Measurements from ENCODE around the gene WDR54. TPM values are rescaled to one million over a fixed set of nuclear protein-coding genes. Genes with fewer than 3 reads are reported as not detected.

Gene WDR54
- total RNA-seq, 1 experiment from 2014 or later = 54.9 TPM

- Histone ChIP-seq H3K79me2 (ENCODE audit: insufficient read depth, low read length) (peaks cover 6% of the 10 kb centered on the region; the same call in 1 of the 2 replicates), H3K36me3 (ENCODE audit: control insufficient read depth in 1 of 2, insufficient read depth in 2 of 2, low read length in 2 of 2) (no peaks in the 10 kb centered on the region), H3K4me1 (ENCODE audit: control insufficient read depth in 1 of 2, insufficient read depth in 2 of 2, low read length in 2 of 2) (peaks cover under 1 to 23% of the 10 kb centered on the region in 2 experiments), H3K9me3 (ENCODE audit: control insufficient read depth in 1 of 2, insufficient read depth in 1 of 2, low read depth in 1 of 2, low read length in 2 of 2) (no peaks in the 10 kb centered on the region), H4K20me1 (ENCODE audit: insufficient read depth) (no peaks in the 10 kb centered on the region), H3K27me3 (ENCODE audit: insufficient read depth, low read length) (no peaks in the 10 kb centered on the region), H3K4me3 (replicated peaks in 1 of 2; ENCODE audit: low read depth in 1 of 2, low read length in 2 of 2) (no peak overlapping the region), H2AFZ (ENCODE audit: low read depth, low read length, poor library complexity, severe bottlenecking) (no peak overlapping the region), H3K9me2 (ENCODE audit: insufficient read depth) (no peaks in the 10 kb centered on the region), H3K27ac (ENCODE audit: low read depth, low read length) (no peak overlapping the region), H3K9ac (ENCODE audit: low read length) (no peak overlapping the region), H3K4me2 (ENCODE audit: low read length) (no peak overlapping the region)
- POLR2A ChIA-PET = no interaction called here
- CTCF ChIA-PET = no interaction called here
- TF ChIP-seq SRF (IDR thresholded peaks at IDR 0.05; ENCODE audit: low read depth) (no peak), FOSL1 (IDR thresholded peaks at IDR 0.05; ENCODE audit: low read depth) (no peak), ELF1 (IDR thresholded peaks at IDR 0.05; ENCODE audit: borderline replicate concordance, low read depth) (no peak), MAX (IDR thresholded peaks at IDR 0.05) (no peak)
- intact Hi-C loops (cut with micrococcal nuclease) = loop anchor here (10.0 kb wide), 1 partner anchor 1216 kb away; the partner anchor contains the start of genes CCT7 and PRADC1
- no TSS peak for BruUV-seq (replicated peaks)
- RAD21 ChIA-PET (ENCODE audit: low non-redundant PET in 1 of 2, low total read pairs in 2 of 2, uncharacterized antibody in 2 of 2, unreplicated experiment in 2 of 2) = no interaction called here
- DNase-seq (ENCODE audit: low read depth, low spot score) (no peak), ATAC-seq (no peak)
These were observed 29.1 kb downstream of the WDR54 start for GRCh38 chr2:74450570-74451190.

- H3K79me2 ChIP-seq (ENCODE audit: insufficient read depth, low read length) = peaks cover 11% of the 10 kb centered on the region; the same call in 1 of the 2 replicates
- H3K4me1 ChIP-seq (ENCODE audit: control insufficient read depth in 1 of 2, insufficient read depth in 2 of 2, low read length in 2 of 2) = peaks cover 12 to 50% of the 10 kb centered on the region in 2 experiments
- RAD21 ChIA-PET (ENCODE audit: low non-redundant PET in 1 of 2, low total read pairs in 2 of 2, uncharacterized antibody in 2 of 2, unreplicated experiment in 2 of 2) = no interaction called here
- H3K4me3 ChIP-seq (replicated peaks in 1 of 2; ENCODE audit: low read depth in 1 of 2, low read length in 2 of 2) = peak within 1 kb of the TSS; percentile 81 to 84
- POLR2A ChIA-PET = interaction anchor here (0.7 to 2.1 kb wide), 7 partner anchors 10 to 63 kb away, joined by 3 to 10 read pairs (median 5); partner anchors contain the start of genes MOGS, PCGF1 and RTKN
- H4K20me1 ChIP-seq (ENCODE audit: insufficient read depth) = no peaks in the 10 kb centered on the region
- no peaks in the 10 kb centered on the region for H3K27me3 ChIP-seq (ENCODE audit: insufficient read depth, low read length)
- peak within 1 kb of the TSS; percentile 74 for H3K4me2 ChIP-seq (ENCODE audit: low read length)
- BruUV-seq (replicated peaks) = TSS peak; percentile 37
- no peaks in the 10 kb centered on the region for H3K9me2 ChIP-seq (ENCODE audit: insufficient read depth)
- peak; percentile 98 for DNase-seq (ENCODE audit: low read depth, low spot score)
- peak within 1 kb of the TSS; percentile 72 for H3K9ac ChIP-seq (ENCODE audit: low read length)
- peaks cover 0 to 2% of the 10 kb centered on the region in 2 experiments; a peak in 1 of 4 replicates for H3K36me3 ChIP-seq (ENCODE audit: control insufficient read depth in 1 of 2, insufficient read depth in 2 of 2, low read length in 2 of 2)
- no peaks in the 10 kb centered on the region for H3K9me3 ChIP-seq (ENCODE audit: control insufficient read depth in 1 of 2, insufficient read depth in 1 of 2, low read depth in 1 of 2, low read length in 2 of 2)
- intact Hi-C loops (cut with micrococcal nuclease) = loop anchor here (1.0 to 10.0 kb wide), 4 partner anchors 15 to 1220 kb away; partner anchors contain the start of genes AUP1, CCDC142, CCT7 and HTRA2
- peak; percentile 50 for ATAC-seq
- peak within 1 kb of the TSS; percentile 95 for H2AFZ ChIP-seq (ENCODE audit: low read depth, low read length, poor library complexity, severe bottlenecking)
- CTCF ChIA-PET = interaction anchor here (0.9 to 1.3 kb wide), 2 partner anchors 29 to 78 kb away, joined by 4 to 10 read pairs; partner anchors contain the start of genes CCDC142 and TTC31
- peak within 1 kb of the TSS; percentile 27 for H3K27ac ChIP-seq (ENCODE audit: low read depth, low read length)
- TF ChIP-seq EGR1 (IDR thresholded peaks at IDR 0.05; ENCODE audit: low read depth) (no peak), TCF7L2 (IDR thresholded peaks at IDR 0.05; ENCODE audit: borderline replicate concordance, extremely low read depth, insufficient read depth, insufficient read length) (peak; percentile 36), POLR2A (IDR thresholded peaks at IDR 0.05; ENCODE audit: borderline replicate concordance, extremely low read depth, insufficient read depth, insufficient read length) (peak; percentile 83), CBX3 (IDR thresholded peaks at IDR 0.05; ENCODE audit: low read depth) (no peak), ZBTB33 (IDR thresholded peaks at IDR 0.05; ENCODE audit: extremely low read depth, insufficient replicate concordance, low read length) (peak; percentile 78), CTCF (IDR thresholded peaks at IDR 0.05 in 2 of 3, conservative IDR thresholded peaks at IDR 0.05 in 1 of 3; ENCODE audit: borderline replicate concordance in 1 of 3, insufficient read depth in 1 of 3, low read depth in 2 of 3, low read length in 2 of 3) (no peak), ZNF274 (IDR thresholded peaks at IDR 0.05; ENCODE audit: low read depth, low read length) (no peak), CEBPB (IDR thresholded peaks at IDR 0.05; ENCODE audit: low read depth) (no peak)
- TF ChIP-seq, protein P1, sequence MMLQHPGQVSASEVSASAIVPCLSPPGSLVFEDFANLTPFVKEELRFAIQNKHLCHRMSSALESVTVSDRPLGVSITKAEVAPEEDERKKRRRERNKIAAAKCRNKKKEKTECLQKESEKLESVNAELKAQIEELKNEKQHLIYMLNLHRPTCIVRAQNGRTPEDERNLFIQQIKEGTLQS (IDR thresholded peaks at IDR 0.05) = no peak
These were observed 33.4 kb downstream of the WDR54 start, which contains the start of gene INO80B for GRCh38 chr2:74454654-74455511. INO80B (plus strand) TSS chr2:74455087; CDS start chr2:74455117, 30 bp downstream.

Measured in HCT116 (cell line).